Measurements from ENCODE around the gene HEXIM1. TPM values are rescaled to one million over a fixed set of nuclear protein-coding genes. Genes with fewer than 3 reads are reported as not detected.

Gene HEXIM1
- total RNA-seq, 2 experiments from 2014 or later, result 12.1 to 16.4 TPM

- Histone ChIP-seq H3K27ac (ENCODE audit: low read depth, low read length, poor library complexity, severe bottlenecking) (no peak overlapping the region), H3K9me3 (ENCODE audit: low read length) (no peaks in the 10 kb centered on the region), H3K4me1 (ENCODE audit: insufficient read depth, low read length, poor library complexity, severe bottlenecking) (peaks cover 13% of the 10 kb centered on the region), H2AFZ (ENCODE audit: low read length) (no peak overlapping the region), H3K9me2 (ENCODE audit: insufficient read depth, low read length) (no peaks in the 10 kb centered on the region), H3K4me3 (ENCODE audit: low read depth, low read length, poor library complexity, severe bottlenecking) (no peak overlapping the region), H3K36me3 (ENCODE audit: insufficient read depth, low read length) (peaks cover 1% of the 10 kb centered on the region; the same call in 1 of the 2 replicates), H3K4me2 (ENCODE audit: low read length) (no peak overlapping the region), H3K79me2 (ENCODE audit: insufficient read depth, low read depth, low read length) (no peaks in the 10 kb centered on the region), H4K20me1 (ENCODE audit: insufficient read depth, low read length) (no peaks in the 10 kb centered on the region)
- DNase-seq (ENCODE audit: low spot score), result no peak
- BruUV-seq (replicated peaks), result no TSS peak
- intact Hi-C loops (cut with micrococcal nuclease; ENCODE audit: unreplicated experiment), result no loop called here
- TF ChIP-seq, protein P1, sequence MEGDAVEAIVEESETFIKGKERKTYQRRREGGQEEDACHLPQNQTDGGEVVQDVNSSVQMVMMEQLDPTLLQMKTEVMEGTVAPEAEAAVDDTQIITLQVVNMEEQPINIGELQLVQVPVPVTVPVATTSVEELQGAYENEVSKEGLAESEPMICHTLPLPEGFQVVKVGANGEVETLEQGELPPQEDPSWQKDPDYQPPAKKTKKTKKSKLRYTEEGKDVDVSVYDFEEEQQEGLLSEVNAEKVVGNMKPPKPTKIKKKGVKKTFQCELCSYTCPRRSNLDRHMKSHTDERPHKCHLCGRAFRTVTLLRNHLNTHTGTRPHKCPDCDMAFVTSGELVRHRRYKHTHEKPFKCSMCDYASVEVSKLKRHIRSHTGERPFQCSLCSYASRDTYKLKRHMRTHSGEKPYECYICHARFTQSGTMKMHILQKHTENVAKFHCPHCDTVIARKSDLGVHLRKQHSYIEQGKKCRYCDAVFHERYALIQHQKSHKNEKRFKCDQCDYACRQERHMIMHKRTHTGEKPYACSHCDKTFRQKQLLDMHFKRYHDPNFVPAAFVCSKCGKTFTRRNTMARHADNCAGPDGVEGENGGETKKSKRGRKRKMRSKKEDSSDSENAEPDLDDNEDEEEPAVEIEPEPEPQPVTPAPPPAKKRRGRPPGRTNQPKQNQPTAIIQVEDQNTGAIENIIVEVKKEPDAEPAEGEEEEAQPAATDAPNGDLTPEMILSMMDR (conservative IDR thresholded peaks at IDR 0.05; ENCODE audit: low read length), result no peak
- TF ChIP-seq EZH2phosphoT487 (IDR thresholded peaks at IDR 0.05; ENCODE audit: borderline replicate concordance, low read depth, low read length), result no peak
- POLR2A ChIA-PET, result no interaction called here
- CTCF ChIA-PET (ENCODE audit: unreplicated experiment), result no interaction called here
Observed at GRCh38 chr17:45114117-45114932, 34.0 kb upstream of the HEXIM1 start.

- no peaks in the 10 kb centered on the region for H3K9me3 ChIP-seq (ENCODE audit: low read length)
- BruUV-seq (replicated peaks), result no TSS peak
- DNase-seq (ENCODE audit: low spot score), result no peak
- CTCF ChIA-PET (ENCODE audit: unreplicated experiment), result no interaction called here
- H3K36me3 ChIP-seq (ENCODE audit: insufficient read depth, low read length), result no peaks in the 10 kb centered on the region
- no peaks in the 10 kb centered on the region for H4K20me1 ChIP-seq (ENCODE audit: insufficient read depth, low read length)
- intact Hi-C loops (cut with micrococcal nuclease; ENCODE audit: unreplicated experiment), result no loop called here
- no peaks in the 10 kb centered on the region for H3K9me2 ChIP-seq (ENCODE audit: insufficient read depth, low read length)
- H3K4me1 ChIP-seq (ENCODE audit: insufficient read depth, low read length, poor library complexity, severe bottlenecking), result peaks cover 13% of the 10 kb centered on the region
- H3K27ac ChIP-seq (ENCODE audit: low read depth, low read length, poor library complexity, severe bottlenecking), result no peak overlapping the region
- POLR2A ChIA-PET, result no interaction called here
- no peak for TF ChIP-seq EZH2phosphoT487 (IDR thresholded peaks at IDR 0.05; ENCODE audit: borderline replicate concordance, low read depth, low read length)
- TF ChIP-seq, protein P1 (conservative IDR thresholded peaks at IDR 0.05; ENCODE audit: low read length), result no peak
- no peak overlapping the region for H2AFZ ChIP-seq (ENCODE audit: low read length)
- no peak overlapping the region for H3K4me2 ChIP-seq (ENCODE audit: low read length)
- H3K79me2 ChIP-seq (ENCODE audit: insufficient read depth, low read depth, low read length), result no peaks in the 10 kb centered on the region
- no peak overlapping the region for H3K4me3 ChIP-seq (ENCODE audit: low read depth, low read length, poor library complexity, severe bottlenecking)
Observed at GRCh38 chr17:45115015-45115625, 33.2 kb upstream of the HEXIM1 start.

GRCh38 chr17:45115871-45116270 lies 32.4 kb upstream of the HEXIM1 start:
- TF ChIP-seq EZH2phosphoT487 (IDR thresholded peaks at IDR 0.05; ENCODE audit: borderline replicate concordance, low read depth, low read length), result no peak
- TF ChIP-seq, protein P1 (conservative IDR thresholded peaks at IDR 0.05; ENCODE audit: low read length), result no peak
- Histone ChIP-seq H3K9me2 (ENCODE audit: insufficient read depth, low read length) (no peaks in the 10 kb centered on the region), H3K36me3 (ENCODE audit: insufficient read depth, low read length) (no peaks in the 10 kb centered on the region), H3K9me3 (ENCODE audit: low read length) (no peaks in the 10 kb centered on the region), H3K4me2 (ENCODE audit: low read length) (no peak overlapping the region), H3K27ac (ENCODE audit: low read depth, low read length, poor library complexity, severe bottlenecking) (no peak overlapping the region), H3K4me1 (ENCODE audit: insufficient read depth, low read length, poor library complexity, severe bottlenecking) (peaks cover 13% of the 10 kb centered on the region), H2AFZ (ENCODE audit: low read length) (no peak overlapping the region), H3K4me3 (ENCODE audit: low read depth, low read length, poor library complexity, severe bottlenecking) (no peak overlapping the region), H3K79me2 (ENCODE audit: insufficient read depth, low read depth, low read length) (no peaks in the 10 kb centered on the region), H4K20me1 (ENCODE audit: insufficient read depth, low read length) (no peaks in the 10 kb centered on the region)
- CTCF ChIA-PET (ENCODE audit: unreplicated experiment), result no interaction called here
- POLR2A ChIA-PET, result no interaction called here
- intact Hi-C loops (cut with micrococcal nuclease; ENCODE audit: unreplicated experiment), result no loop called here
- no TSS peak for BruUV-seq (replicated peaks)
- DNase-seq (ENCODE audit: low spot score), result no peak

All from OCI-LY7 (cell line).